Measurements from ENCODE around the gene RUNDC3A.

The RUNDC3A gene

DNA sequence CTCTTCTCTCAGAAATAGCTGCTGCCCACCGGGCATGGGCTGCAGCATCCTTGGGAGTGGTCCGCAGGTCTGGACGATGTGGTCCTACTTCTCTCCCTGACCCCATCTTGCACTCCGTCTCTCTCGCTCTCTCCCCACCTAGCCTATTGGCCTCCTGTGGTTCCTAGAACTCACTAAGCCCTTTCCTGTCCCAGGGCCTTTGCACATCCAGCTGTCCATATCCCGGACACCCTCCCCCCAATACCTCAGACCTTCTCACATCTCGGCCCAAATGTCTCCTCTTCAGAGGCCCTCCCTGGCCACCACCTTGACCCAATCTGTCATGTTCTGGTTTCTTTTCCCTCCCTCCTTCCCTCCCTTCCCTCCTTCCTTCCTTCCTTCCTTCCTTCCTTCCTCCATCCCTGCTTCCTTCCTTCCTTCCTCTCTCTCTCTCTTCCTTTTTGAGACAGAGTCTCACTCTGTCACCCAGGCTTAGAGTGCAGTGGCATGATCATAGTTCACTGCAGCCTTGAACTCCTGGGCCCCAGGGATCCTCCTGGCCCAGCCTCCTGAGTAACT is 45.0 kb upstream of the RUNDC3A start:
- TF ChIP-seq, protein P1, sequence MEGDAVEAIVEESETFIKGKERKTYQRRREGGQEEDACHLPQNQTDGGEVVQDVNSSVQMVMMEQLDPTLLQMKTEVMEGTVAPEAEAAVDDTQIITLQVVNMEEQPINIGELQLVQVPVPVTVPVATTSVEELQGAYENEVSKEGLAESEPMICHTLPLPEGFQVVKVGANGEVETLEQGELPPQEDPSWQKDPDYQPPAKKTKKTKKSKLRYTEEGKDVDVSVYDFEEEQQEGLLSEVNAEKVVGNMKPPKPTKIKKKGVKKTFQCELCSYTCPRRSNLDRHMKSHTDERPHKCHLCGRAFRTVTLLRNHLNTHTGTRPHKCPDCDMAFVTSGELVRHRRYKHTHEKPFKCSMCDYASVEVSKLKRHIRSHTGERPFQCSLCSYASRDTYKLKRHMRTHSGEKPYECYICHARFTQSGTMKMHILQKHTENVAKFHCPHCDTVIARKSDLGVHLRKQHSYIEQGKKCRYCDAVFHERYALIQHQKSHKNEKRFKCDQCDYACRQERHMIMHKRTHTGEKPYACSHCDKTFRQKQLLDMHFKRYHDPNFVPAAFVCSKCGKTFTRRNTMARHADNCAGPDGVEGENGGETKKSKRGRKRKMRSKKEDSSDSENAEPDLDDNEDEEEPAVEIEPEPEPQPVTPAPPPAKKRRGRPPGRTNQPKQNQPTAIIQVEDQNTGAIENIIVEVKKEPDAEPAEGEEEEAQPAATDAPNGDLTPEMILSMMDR (IDR thresholded peaks at IDR 0.05), result no peak
- Histone ChIP-seq H3K36me3 (ENCODE audit: control insufficient read depth, insufficient read depth, low read length) (no peaks in the 10 kb centered on the region), H3K79me2 (no peaks in the 10 kb centered on the region), H2AFZ (no peak overlapping the region), H3K27ac (no peak overlapping the region), H3K4me1 (no peaks in the 10 kb centered on the region), H3K4me3 (ENCODE audit: low read depth, low read length) (no peak overlapping the region), H3K9me3 (ENCODE audit: control insufficient read depth, low read length) (no peaks in the 10 kb centered on the region), H3K4me2 (ENCODE audit: low read length) (no peak overlapping the region), H3K9ac (no peak overlapping the region), H3K27me3 (ENCODE audit: control insufficient read depth, insufficient read depth, low read length) (no peaks in the 10 kb centered on the region)

DNA sequence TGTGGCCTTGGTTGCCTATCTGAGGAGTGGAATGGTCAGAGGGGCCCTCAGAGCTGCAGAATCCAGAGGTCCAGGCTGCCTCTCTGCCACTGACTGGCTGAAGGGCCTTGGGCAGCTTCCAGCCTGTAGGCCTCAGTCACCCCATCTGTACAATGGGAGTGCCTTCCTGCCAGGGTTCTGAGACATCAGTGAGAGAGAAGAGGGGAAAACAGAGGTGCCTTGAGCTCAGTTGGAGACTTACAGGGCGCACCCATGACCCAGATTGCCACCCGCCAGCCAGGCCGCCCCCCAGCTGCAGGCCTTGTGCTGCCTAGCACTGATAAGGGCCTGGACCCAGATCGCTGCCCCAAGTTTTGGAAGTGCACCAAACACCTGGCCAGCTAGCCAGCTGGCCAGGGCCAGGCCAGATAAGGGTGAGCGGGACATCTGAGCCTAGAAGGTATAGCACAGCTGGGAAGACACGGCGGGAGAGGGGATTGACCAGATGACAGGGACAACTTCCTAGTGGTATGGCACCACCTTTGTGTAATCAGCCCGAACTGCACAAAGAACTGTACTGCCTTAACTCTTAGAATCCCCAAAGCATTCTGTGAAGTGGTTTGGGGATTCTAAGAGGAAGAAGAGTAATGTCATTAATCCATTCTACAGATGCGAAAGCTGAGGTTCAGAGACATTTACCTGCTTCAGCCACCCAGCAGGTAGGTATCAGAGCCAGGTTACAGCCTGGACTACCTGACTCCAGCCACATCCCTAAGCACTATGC is 41.8 kb upstream of the RUNDC3A start:
- TF ChIP-seq, protein P1 (IDR thresholded peaks at IDR 0.05), result peak; percentile 15
- Histone ChIP-seq H3K4me1 (no peaks in the 10 kb centered on the region), H3K9me3 (ENCODE audit: control insufficient read depth, low read length) (no peaks in the 10 kb centered on the region), H3K79me2 (no peaks in the 10 kb centered on the region), H3K36me3 (ENCODE audit: control insufficient read depth, insufficient read depth, low read length) (no peaks in the 10 kb centered on the region), H3K4me3 (ENCODE audit: low read depth, low read length) (no peak overlapping the region), H3K9ac (no peak overlapping the region), H2AFZ (no peak overlapping the region), H3K27ac (no peak overlapping the region), H3K27me3 (ENCODE audit: control insufficient read depth, insufficient read depth, low read length) (no peaks in the 10 kb centered on the region), H3K4me2 (ENCODE audit: low read length) (no peak overlapping the region)

DNA sequence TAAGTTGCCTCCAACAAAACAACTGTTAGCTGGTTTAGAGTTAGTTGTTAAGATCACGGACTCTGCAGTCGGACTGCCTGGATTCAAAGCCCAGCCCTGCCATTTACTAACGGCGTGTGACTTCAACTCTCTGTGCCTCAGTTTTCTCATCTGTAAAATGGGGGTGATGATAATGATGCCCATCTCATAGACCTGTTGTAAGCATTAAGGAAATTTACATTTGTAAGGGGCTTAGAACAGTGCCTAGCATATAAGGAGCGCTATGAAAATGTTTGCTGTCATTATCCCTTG is 41.3 kb upstream of the RUNDC3A start:
- no peaks in the 10 kb centered on the region for H3K79me2 ChIP-seq
- no peaks in the 10 kb centered on the region for H3K4me1 ChIP-seq
- no peaks in the 10 kb centered on the region for H3K27me3 ChIP-seq (ENCODE audit: control insufficient read depth, insufficient read depth, low read length)
- no peaks in the 10 kb centered on the region for H3K36me3 ChIP-seq (ENCODE audit: control insufficient read depth, insufficient read depth, low read length)
- no peaks in the 10 kb centered on the region for H3K9me3 ChIP-seq (ENCODE audit: control insufficient read depth, low read length)
- no peak overlapping the region for H2AFZ ChIP-seq
- H3K9ac ChIP-seq, result no peak overlapping the region
- TF ChIP-seq, protein P1 (IDR thresholded peaks at IDR 0.05), result no peak
- no peak overlapping the region for H3K4me3 ChIP-seq (ENCODE audit: low read depth, low read length)
- no peak overlapping the region for H3K27ac ChIP-seq
- no peak overlapping the region for H3K4me2 ChIP-seq (ENCODE audit: low read length)

DNA sequence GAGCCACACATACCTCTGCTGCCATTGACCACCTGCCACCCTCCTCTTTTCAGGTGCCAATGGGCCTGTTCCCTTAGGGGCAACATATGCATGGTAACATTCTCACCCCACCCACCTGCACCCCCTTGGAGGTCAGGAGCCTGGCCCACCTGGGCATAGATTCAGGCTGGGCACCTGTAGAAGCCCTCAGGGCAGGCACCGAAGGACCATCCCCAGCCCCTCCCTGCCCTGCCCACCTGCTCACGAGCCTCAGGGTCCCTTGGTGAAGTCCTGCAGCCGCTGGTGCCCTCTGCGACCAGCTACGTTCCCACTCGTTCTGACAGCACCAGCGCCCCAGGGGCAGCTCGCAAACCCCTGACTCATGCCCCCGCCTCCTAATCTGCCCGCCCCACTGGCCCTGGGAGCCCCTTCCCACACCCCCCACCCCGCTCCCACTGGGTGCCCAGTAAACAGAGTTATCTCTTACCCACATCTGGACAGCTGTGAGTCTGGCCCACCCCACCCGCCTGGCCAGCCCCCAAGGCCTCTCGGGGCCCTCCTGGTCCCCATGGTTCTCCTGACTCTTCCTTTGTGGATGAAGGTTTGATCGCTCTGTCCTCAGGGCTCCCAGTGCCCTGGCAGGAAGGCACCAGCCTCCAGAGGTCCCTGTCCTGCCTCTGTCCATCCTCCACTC is 40.4 kb upstream of the RUNDC3A start, which contains the start of gene SLC4A1:
TSS of gene SLC4A1 (minus strand) at position 318 of the 673 bp plus-strand sequence. CDS start 5,269 bp downstream, outside the sequence.
- Histone ChIP-seq H3K9ac (no peak within 1 kb of the TSS), H3K4me2 (ENCODE audit: low read length) (no peak within 1 kb of the TSS), H3K4me3 (ENCODE audit: low read depth, low read length) (no peak within 1 kb of the TSS), H3K36me3 (ENCODE audit: control insufficient read depth, insufficient read depth, low read length) (no peaks in the 10 kb centered on the region), H3K9me3 (ENCODE audit: control insufficient read depth, low read length) (no peaks in the 10 kb centered on the region), H3K4me1 (no peaks in the 10 kb centered on the region), H3K79me2 (no peaks in the 10 kb centered on the region), H3K27ac (no peak within 1 kb of the TSS), H3K27me3 (ENCODE audit: control insufficient read depth, insufficient read depth, low read length) (no peaks in the 10 kb centered on the region), H2AFZ (no peak within 1 kb of the TSS)
- TF ChIP-seq, protein P1 (IDR thresholded peaks at IDR 0.05), result no peak
